H1 (cell line): ENCODE data around the gene SPOPL. TPM values are rescaled to one million over a fixed set of nuclear protein-coding genes. Genes with fewer than 3 reads are reported as not detected.

Experiments used
- CTCF ChIA-PET: fragments of 300-600 bp; sonication (Branson Sonifier 250); formaldehyde crosslinking; loops from one replicate; lab custom pipeline; 2021; ENCODE audit not compliant: partially characterized antibody; lab: Charles Lee
- POLR2A ChIA-PET: fragments of 300-600 bp; sonication (Branson Sonifier 250); formaldehyde crosslinking; loops from one replicate; lab custom pipeline; 2021; ENCODE audit warnings: inconsistent platforms; ENCODE audit not compliant: partially characterized antibody; lab: Charles Lee
- DNase-seq, 2 experiments: peaks; one replicate each; pipeline versions ENCODE4 v3.0.0 to v3.0.0-alpha.2; 2010 to 2022; ENCODE audit warnings: low spot score in 2 of 2, low read depth in 1 of 2, mixed read lengths in 1 of 2
- FAIRE-seq: peaks from 2 replicates; lab custom pipeline; 2011; peaks lifted over from hg19 to GRCh38; lab: Jason Lieb, UNC
- H2AFZ ChIP-seq: 2 replicates; pipeline ENCODE4 v1.8.1; 2012; ENCODE audit warnings: low read length, inconsistent platforms
- H2AK5ac ChIP-seq: 2 replicates; pipeline ENCODE4 v1.6.1; 2013; ENCODE audit warnings: low read depth, low read length
- H2BK120ac ChIP-seq: replicated peaks from 2 replicates; pipeline ENCODE3; 2013; ENCODE audit warnings: low read depth, low read length, inconsistent platforms
- H2BK12ac ChIP-seq: 2 replicates; pipeline ENCODE4 v1.6.1; 2013; ENCODE audit warnings: low read depth, low read length
- H2BK15ac ChIP-seq: 2 replicates; pipeline ENCODE4 v1.6.1; 2013; ENCODE audit warnings: low read length
- H2BK20ac ChIP-seq: 2 replicates; pipeline ENCODE4 v1.6.1; 2013; ENCODE audit warnings: low read length
- H2BK5ac ChIP-seq: 2 replicates; pipeline ENCODE4 v1.6.1; 2013; ENCODE audit warnings: low read depth, low read length
- H3K14ac ChIP-seq: 2 replicates; pipeline ENCODE4 v1.6.1; 2013; ENCODE audit warnings: inconsistent platforms; ENCODE audit not compliant: insufficient read length
- H3K18ac ChIP-seq: 2 replicates; pipeline ENCODE4 v1.6.1; 2013; ENCODE audit warnings: low read length; ENCODE audit errors: extremely low read depth
- H3K23ac ChIP-seq: 2 replicates; pipeline ENCODE4 v1.6.1; 2013; ENCODE audit warnings: inconsistent platforms; ENCODE audit not compliant: insufficient read length
- H3K23me2 ChIP-seq: 2 replicates; pipeline ENCODE4 v1.6.1; 2013; ENCODE audit warnings: low read depth, low read length
- H3K27ac ChIP-seq: 2 replicates; pipeline ENCODE4 v1.6.1; 2011; ENCODE audit warnings: low read depth, low read length, inconsistent platforms
- H3K27me3 ChIP-seq, 4 experiments: replicated peaks in 1 of 4; 1 replicate in 1 of 4; 2 replicates in 3 of 4; pipeline versions ENCODE4 v1.6.1 to v1.8.1; 2011 to 2013; ENCODE audit warnings: low read length in 3 of 4, mild to moderate bottlenecking in 3 of 4, inconsistent platforms in 2 of 4, mixed read lengths in 2 of 4, moderate library complexity in 1 of 4; ENCODE audit not compliant: control insufficient read depth in 3 of 4, insufficient read depth in 3 of 4; ENCODE audit errors: extremely low read depth in 1 of 4
- H3K36me3 ChIP-seq, 4 experiments: 2 replicates each; pipeline versions ENCODE4 v1.6.1 to v1.8.1; 2011 to 2013; ENCODE audit warnings: mild to moderate bottlenecking in 4 of 4, low read length in 3 of 4, moderate library complexity in 2 of 4, control low read depth in 1 of 4, inconsistent platforms in 1 of 4; ENCODE audit not compliant: insufficient read depth in 4 of 4, control insufficient read depth in 2 of 4
- H3K4ac ChIP-seq: replicated peaks from 2 replicates; pipeline ENCODE3; 2013; ENCODE audit warnings: low read length, low read depth, mixed read lengths, inconsistent platforms; ENCODE audit not compliant: insufficient read length
- H3K4me1 ChIP-seq, 4 experiments: replicated peaks in 1 of 4; 1 replicate in 1 of 4; 2 replicates in 3 of 4; pipeline versions ENCODE4 v1.6.1 to v1.8.1; 2011 to 2013; ENCODE audit warnings: low read length in 3 of 4, inconsistent platforms in 2 of 4, mixed read lengths in 1 of 4; ENCODE audit not compliant: insufficient read depth in 4 of 4, control insufficient read depth in 3 of 4
- H3K4me2 ChIP-seq, 2 experiments: 2 replicates each; pipeline versions ENCODE4 v1.6.1 to v1.8.1; 2011 to 2013; ENCODE audit warnings: low read depth in 2 of 2, low read length in 2 of 2, control low read depth in 1 of 2, inconsistent platforms in 1 of 2, mild to moderate bottlenecking in 1 of 2; ENCODE audit not compliant: insufficient read depth in 1 of 2
- H3K4me3 ChIP-seq, 4 experiments: fragments of 200-600, 300-600 bp in 1 of 4; sonication (generic), shearing (Covaris generic), sonication (Bioruptor Twin) in 1 of 4; 2 replicates each; pipeline versions ENCODE4 v1.5.1 to v1.8.1; 2011 to 2016; ENCODE audit warnings: low read length in 4 of 4, low read depth in 3 of 4, control low read depth in 2 of 4, inconsistent platforms in 2 of 4, mild to moderate bottlenecking in 2 of 4, mixed read lengths in 1 of 4, moderate library complexity in 1 of 4; ENCODE audit not compliant: insufficient read depth in 2 of 4; ENCODE audit errors: extremely low read depth in 1 of 4
- H3K56ac ChIP-seq: replicated peaks from 2 replicates; pipeline ENCODE3; 2013; ENCODE audit warnings: low read depth, mild to moderate bottlenecking, mixed read lengths, low read length, inconsistent platforms; ENCODE audit not compliant: insufficient read length
- H3K79me1 ChIP-seq: 2 replicates; pipeline ENCODE4 v1.6.1; 2013; ENCODE audit warnings: low read depth, low read length, control low read depth
- H3K79me2 ChIP-seq, 2 experiments: 2 replicates each; pipeline versions ENCODE4 v1.6.1 to v1.8.1; 2012 to 2013; ENCODE audit warnings: low read length in 2 of 2, mild to moderate bottlenecking in 2 of 2, inconsistent platforms in 1 of 2; ENCODE audit not compliant: insufficient read depth in 2 of 2, control insufficient read depth in 1 of 2
- H3K9ac ChIP-seq, 4 experiments: replicated peaks in 1 of 4; 1 replicate in 1 of 4; 2 replicates in 3 of 4; pipeline versions ENCODE4 v1.6.1 to v1.8.1; 2011 to 2013; ENCODE audit warnings: low read depth in 3 of 4, low read length in 3 of 4, control low read depth in 2 of 4, mild to moderate bottlenecking in 2 of 4, moderate library complexity in 2 of 4, inconsistent platforms in 1 of 4; ENCODE audit errors: extremely low read depth in 1 of 4
- H3K9me3 ChIP-seq, 2 experiments: 2 replicates each; pipeline versions ENCODE4 v1.6.1 to v1.8.1; 2012 to 2013; ENCODE audit warnings: mild to moderate bottlenecking in 2 of 2, moderate library complexity in 2 of 2, control low read depth in 1 of 2, inconsistent platforms in 1 of 2, low read depth in 1 of 2, low read length in 1 of 2, mixed read lengths in 1 of 2; ENCODE audit not compliant: insufficient read depth in 2 of 2
- H4K20me1 ChIP-seq, 2 experiments: replicated peaks in 1 of 2; 2 replicates each; pipeline versions ENCODE3 to v1.8.1; 2011 to 2013; ENCODE audit warnings: inconsistent platforms in 2 of 2, low read length in 2 of 2, mild to moderate bottlenecking in 1 of 2; ENCODE audit not compliant: insufficient read depth in 2 of 2, control insufficient read depth in 1 of 2
- H4K5ac ChIP-seq: 2 replicates; pipeline ENCODE4 v1.6.1; 2013; ENCODE audit warnings: low read length, low read depth, mixed read lengths, inconsistent platforms; ENCODE audit not compliant: insufficient read length
- H4K8ac ChIP-seq: 2 replicates; pipeline ENCODE4 v1.8.0; 2013; ENCODE audit warnings: mild to moderate bottlenecking, moderate library complexity, low read length, inconsistent platforms; ENCODE audit not compliant: insufficient read depth; ENCODE audit errors: extremely low read depth
- H4K91ac ChIP-seq: replicated peaks from 2 replicates; pipeline ENCODE3; 2013; ENCODE audit warnings: low read length, mixed read lengths, inconsistent platforms; ENCODE audit not compliant: insufficient read length
- MAFK ChIP-seq: IDR thresholded peaks from 2 replicates; pipeline ENCODE4 v1.6.1; 2012; ENCODE audit warnings: low read depth, mild to moderate bottlenecking, improper control_type of control experiment, low read length
- POLR2AphosphoS5 ChIP-seq: IDR thresholded peaks from 2 replicates; pipeline ENCODE4 v1.6.1; 2011; ENCODE audit warnings: low read depth, low read length
- WGBS, 2 experiments: shearing (Covaris generic) in 1 of 2; methylation state at CpG; one replicate each; pipeline versions ENCODE4 v1.1.6 to v1.1.7; 2013 to 2015; ENCODE audit warnings: low lambda C conversion rate in 2 of 2, mixed read lengths in 2 of 2, inconsistent platforms in 1 of 2, low coverage in 1 of 2, missing lambda C conversion rate in 1 of 2; ENCODE audit not compliant: insufficient replicate concordance in 2 of 2, insufficient coverage in 1 of 2, insufficient read length in 1 of 2; ENCODE audit errors: extremely low coverage in 1 of 2, missing lambda C conversion rate in 1 of 2; 5-methylcytosine and 5-hydroxymethylcytosine counted together
- polyA plus RNA-seq, 7 experiments: library from polyadenylated mRNA; depleted of rRNA in 3 of 7; stranded (reverse) in 5 of 7; unstranded in 2 of 7; fragments of >200 nt in 5 of 7; fragments of 200-250 nt in 2 of 7; gene quantifications; 1 replicate in 5 of 7; 2 replicates in 1 of 7; 4 replicates in 1 of 7; pipeline versions ENCODE4 v1.2.1 to v1.2.3, GENCODE V29; 2011 to 2013; ENCODE audit warnings: missing spikeins in 2 of 7, mixed read lengths in 2 of 7
- total RNA-seq: library from RNA; stranded (reverse); fragmentation: NEBNext Ultra II Directional; extraction: Animal tissue kit (Norgen Biotek cat#: 25700); gene quantifications from 2 replicates; pipeline ENCODE4 v1.2.1, GENCODE V29; 2021

Gene SPOPL
- total and polyA plus RNA-seq, 2 of the 8 experiments (the other 6 are each of a cell fraction or from before 2014, with no cell fraction given): 1.9 to 14.5 TPM

DNA sequence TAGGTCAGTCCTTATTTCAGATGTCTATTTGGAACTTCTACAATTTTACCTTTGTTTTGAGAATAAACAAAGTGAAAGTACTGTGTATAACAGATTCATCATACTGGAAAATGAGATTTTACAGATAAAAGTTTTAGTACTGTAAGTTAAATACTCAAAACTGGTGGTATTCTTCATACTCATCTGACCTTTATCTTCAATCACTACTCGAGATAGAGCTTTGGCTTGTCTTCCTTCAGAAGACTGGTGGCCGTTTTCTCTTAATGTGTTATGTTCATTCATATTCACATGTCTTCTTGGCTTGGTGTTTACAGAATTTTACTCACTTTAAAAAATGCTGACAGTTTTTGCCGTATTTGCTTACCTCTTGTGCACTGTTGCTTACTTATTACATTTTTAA lies 2.1 kb downstream of the SPOPL start:
- Histone ChIP-seq H4K5ac (no peak overlapping the region), H2BK5ac (no peak overlapping the region), H3K9ac (no peak overlapping the region), H3K4ac (no peak overlapping the region), H3K27ac (no peak overlapping the region), H4K20me1 (peaks cover 4 to 6% of the 10 kb centered on the region in 2 experiments), H2BK15ac (no peak overlapping the region), H3K23ac (no peak overlapping the region), H4K91ac (no peak overlapping the region), H3K4me2 (peak overlapping the region; percentile 73 to 97; a peak in 2 of 4 replicates), H3K79me1 (no peaks in the 10 kb centered on the region; the same call in 1 of the 2 replicates), H3K18ac (no peak overlapping the region), H4K8ac (no peak overlapping the region), H2BK120ac (no peak overlapping the region), H3K27me3 (no peaks in the 10 kb centered on the region; a peak in 1 of 7 replicates), H2BK12ac (no peak overlapping the region), H3K36me3 (no peaks in the 10 kb centered on the region), H3K23me2 (peaks cover 7% of the 10 kb centered on the region), H2AFZ (no peak overlapping the region), H3K4me1 (peaks cover 0 to 11% (median 2%) of the 10 kb centered on the region in 4 experiments; a peak in 5 of 7 replicates), H3K9me3 (no peaks in the 10 kb centered on the region), H3K4me3 (peak overlapping the region in 1 of 4 experiments; percentile 77; a peak in 2 of 8 replicates), H3K56ac (no peak overlapping the region), H3K79me2 (peaks cover 3 to 61% of the 10 kb centered on the region in 2 experiments; a peak in 3 of 4 replicates), H2AK5ac (no peak overlapping the region), H3K14ac (no peak overlapping the region), H2BK20ac (no peak overlapping the region)
- TF ChIP-seq MAFK (no peak), POLR2AphosphoS5 (no peak)
- 76% methylated on average over 3 of the region's 3 CpGs; no CpG with 5 or more reads in 1 of the 2 experiments for WGBS, 2 experiments
- FAIRE-seq (no peak), DNase-seq (no peak)
- CTCF ChIA-PET: interaction anchor here (0.7 kb wide), 1 partner anchor 20 kb away, joined by 3 read pairs; no protein-coding TSS in a partner anchor
- POLR2A ChIA-PET: interaction anchor here (0.8 to 1.8 kb wide), 3 partner anchors 10 to 25 kb away, joined by 3 to 8 read pairs (median 3); no protein-coding TSS in a partner anchor
